Subcutaneous adipose tissue (tissue), 4 donors: ENCODE measurements around the gene PHTF2. TPM values are rescaled to one million over a fixed set of nuclear protein-coding genes. Genes with fewer than 3 reads are reported as not detected.

Experiments used
- CTCF ChIP-seq: fragments of 450-650 bp; IDR thresholded peaks from one replicate; pipeline ENCODE4 v1.5.1; 2016; ENCODE audit warnings: low read depth, mild to moderate bottlenecking, control low read depth, antibody characterized with exemption, moderate library complexity
- total RNA-seq, 4 donors: library from RNA; depleted of rRNA; stranded (reverse); fragments of >200 nt; gene quantifications; one replicate each; pipeline ENCODE4 v1.1.0, GENCODE V29; 2016

PHTF2 gene
- total RNA-seq, 4 donors from 2014 or later = 21.0 to 40.1 (median 23.2) TPM

DNA sequence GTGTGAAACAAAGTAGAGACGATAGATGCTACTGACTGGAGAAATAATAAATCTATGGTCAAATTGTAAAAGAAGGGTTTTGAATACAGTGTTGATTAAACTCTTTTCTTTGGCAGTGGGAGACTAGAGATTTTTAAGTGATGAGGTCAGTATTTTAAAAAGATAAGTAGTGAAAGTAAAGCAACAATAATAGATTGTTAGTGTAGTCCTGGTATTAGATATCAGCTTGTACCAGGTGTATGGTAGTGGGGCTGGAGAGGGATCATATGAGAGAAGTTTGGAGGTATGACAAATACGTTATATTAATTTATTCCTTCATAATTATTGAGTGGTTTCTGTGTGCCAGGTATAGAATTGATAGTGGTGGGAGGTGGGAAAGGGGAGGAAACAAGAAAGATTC lies 25.2 kb downstream of the PHTF2 start:
- no peak for TF ChIP-seq CTCF

DNA sequence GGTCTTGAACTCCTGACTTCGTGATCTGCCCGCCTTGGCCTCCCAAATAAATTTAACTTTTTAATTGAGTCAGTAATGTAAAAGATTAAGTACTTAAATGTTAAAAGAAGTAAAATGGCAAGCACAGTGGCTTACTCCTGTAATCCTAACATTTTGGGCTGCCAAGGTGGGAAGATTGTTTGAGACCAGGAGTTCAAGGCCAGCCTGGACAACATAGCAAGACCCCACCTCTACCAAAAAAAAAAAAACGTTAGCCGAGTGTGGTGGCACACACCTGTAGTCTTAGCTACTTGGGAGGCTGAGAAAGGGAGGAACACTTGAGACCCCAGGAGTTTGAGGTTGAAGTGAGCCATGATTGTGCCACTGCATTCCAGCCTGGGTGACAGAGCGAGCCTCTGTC lies 26.1 kb downstream of the PHTF2 start:
- TF ChIP-seq CTCF = no peak

GRCh38 chr7:77825131-77825530 lies 26.6 kb downstream of the PHTF2 start:
- TF ChIP-seq CTCF = no peak

- TF ChIP-seq CTCF = no peak
Measured at GRCh38 chr7:77826300-77826699, 27.7 kb downstream of the PHTF2 start.

DNA sequence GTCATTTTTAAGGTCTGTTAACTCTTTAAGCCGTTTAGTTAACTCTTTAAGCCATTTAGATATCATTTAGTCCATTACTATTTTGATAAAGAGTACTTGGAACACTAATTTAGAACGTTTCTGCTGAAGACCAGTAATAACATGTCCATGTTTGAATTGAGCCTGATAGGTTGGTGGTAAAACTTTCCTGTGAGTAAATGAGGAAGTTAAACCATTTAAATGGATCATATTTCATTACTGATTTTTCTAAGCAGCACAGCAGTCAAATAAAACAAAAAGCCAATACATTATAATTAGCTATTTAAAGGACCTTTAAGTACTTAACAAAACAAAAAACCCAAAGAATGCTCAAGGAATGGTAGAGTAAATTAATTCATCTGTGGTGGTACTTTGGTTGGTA lies 29.4 kb downstream of the PHTF2 start:
- TF ChIP-seq CTCF = no peak

GRCh38 chr7:77830649-77831355 lies 32.2 kb downstream of the PHTF2 start:
- TF ChIP-seq CTCF = no peak

GRCh38 chr7:77831481-77831880 lies 32.9 kb downstream of the PHTF2 start:
- no peak for TF ChIP-seq CTCF
